Smooth muscle cell of the pulmonary artery (primary cell): ENCODE results near the gene MS4A5. TPM values are rescaled to one million over a fixed set of nuclear protein-coding genes. Genes with fewer than 3 reads are reported as not detected.

Source experiments
- total RNA-seq: library from RNA; depleted of rRNA; stranded (reverse); fragments of >200 nt; gene quantifications from 2 replicates; pipeline ENCODE4 v1.2.3, GENCODE V29; 2014

MS4A5 gene
- not detected in 2 replicates for total RNA-seq

GRCh38 chr11:60429272-60429671 lies at the start of gene MS4A5:
Gene MS4A5 (plus strand): TSS chr11:60429572. CDS start chr11:60429675, 103 bp downstream.

GRCh38 chr11:60396382-60396781 lies 33.0 kb upstream of the MS4A5 start, which contains the start of gene MS4A14:
Gene MS4A14 (plus strand): TSS chr11:60396459. CDS start chr11:60396579, 120 bp downstream.

GRCh38 chr11:60455531-60456042 lies 26.2 kb downstream of the MS4A5 start, which contains the start of gene MS4A1:
Gene MS4A1 (plus strand): TSS chr11:60455847. CDS start chr11:60462375, 6,528 bp downstream.

GRCh38 chr11:60492488-60493009 lies 63.2 kb downstream of the MS4A5 start, which contains the start of gene MS4A12:
Gene MS4A12 (plus strand): TSS chr11:60492778. CDS start chr11:60497319, 4,541 bp downstream.

Other genes with a start within 250 kb of the MS4A5 start
- gene MS4A6A, start 246.5 kb upstream of the MS4A5 start, total RNA-seq, result not detected in 2 replicates
- not detected in 2 replicates for gene MS4A4E, start 186.4 kb upstream of the MS4A5 start, total RNA-seq
- gene MS4A4A, start 148.9 kb upstream of the MS4A5 start, total RNA-seq, result not detected in 2 replicates
- not detected in 2 replicates for gene MS4A6E, start 102.3 kb upstream of the MS4A5 start, total RNA-seq
- not detected in 2 replicates for gene MS4A7, start 51.0 kb upstream of the MS4A5 start, total RNA-seq
- not detected in 2 replicates for gene MS4A14, start 33.1 kb upstream of the MS4A5 start, total RNA-seq
- not detected in 2 replicates for gene MS4A1, start 26.3 kb downstream of the MS4A5 start, total RNA-seq
- not detected in 2 replicates for gene MS4A12, start 63.2 kb downstream of the MS4A5 start, total RNA-seq
- not detected in 2 replicates for gene MS4A13, start 85.8 kb downstream of the MS4A5 start, total RNA-seq